GM23248 (cell line): ENCODE data around the gene SPPL2C. TPM values are rescaled to one million over a fixed set of nuclear protein-coding genes. Genes with fewer than 3 reads are reported as not detected.

ENCODE experiments used
- DNase-seq: peaks from one replicate; pipeline ENCODE4 v3.0.0-alpha.2; 2015
- H2AFZ ChIP-seq: fragments of 200-600 bp; sonication (generic); 2 replicates; pipeline ENCODE4 v1.6.1; 2016; ENCODE audit warnings: antibody characterized with exemption
- H3F3A ChIP-seq: fragments of 200-600 bp; sonication (generic); 2 replicates; pipeline ENCODE4 v1.6.1; 2016; ENCODE audit warnings: mild to moderate bottlenecking, antibody characterized with exemption, mixed run types; ENCODE audit not compliant: insufficient read depth
- H3K27ac ChIP-seq: fragments of 200-600 bp; sonication (generic); 2 replicates; pipeline ENCODE4 v1.5.1; 2016; ENCODE audit warnings: mild to moderate bottlenecking
- H3K27me3 ChIP-seq: fragments of 200-600 bp; sonication (generic); replicated peaks from 2 replicates; pipeline ENCODE4 v1.6.1; 2016; ENCODE audit warnings: mild to moderate bottlenecking; ENCODE audit not compliant: insufficient read depth
- H3K36me3 ChIP-seq: fragments of 200-600 bp; sonication (generic); 2 replicates; pipeline ENCODE4 v1.6.1; 2016; ENCODE audit warnings: low read depth, mild to moderate bottlenecking
- H3K4me1 ChIP-seq: fragments of 200-600 bp; sonication (generic); 2 replicates; pipeline ENCODE4 v1.6.1; 2016; ENCODE audit warnings: mild to moderate bottlenecking; ENCODE audit not compliant: insufficient read depth
- H3K4me2 ChIP-seq: fragments of 200-600 bp; sonication (generic); one replicate; pipeline ENCODE4 v1.6.1; 2016; ENCODE audit warnings: mild to moderate bottlenecking; ENCODE audit not compliant: unreplicated experiment
- H3K4me3 ChIP-seq: fragments of 200-600 bp; sonication (generic); 2 replicates; pipeline ENCODE4 v1.5.1; 2016; ENCODE audit warnings: mild to moderate bottlenecking
- H3K79me2 ChIP-seq: fragments of 200-600 bp; sonication (generic); 2 replicates; pipeline ENCODE4 v1.6.1; 2016; ENCODE audit warnings: mild to moderate bottlenecking; ENCODE audit not compliant: insufficient read depth
- H3K9ac ChIP-seq: fragments of 200-600 bp; sonication (generic); 2 replicates; pipeline ENCODE4 v1.6.1; 2016; ENCODE audit warnings: mild to moderate bottlenecking
- H3K9me2 ChIP-seq: fragments of 200-600 bp; sonication (generic); 2 replicates; pipeline ENCODE4 v1.6.1; 2016; ENCODE audit warnings: mixed run types, mild to moderate bottlenecking, moderate library complexity; ENCODE audit not compliant: insufficient read depth
- H3K9me3 ChIP-seq: fragments of 200-600 bp; sonication (generic); one replicate; pipeline ENCODE4 v1.6.1; 2017; ENCODE audit warnings: low read depth
- H4K20me1 ChIP-seq: fragments of 200-600 bp; sonication (generic); 2 replicates; pipeline ENCODE4 v1.6.0; 2016; ENCODE audit not compliant: insufficient read depth
- EZH2 ChIP-seq: fragments of 200-600 bp; sonication (generic); IDR thresholded peaks from 2 replicates; pipeline ENCODE4 v1.6.1; 2018; ENCODE audit warnings: antibody characterized with exemption, mild to moderate bottlenecking; ENCODE audit not compliant: insufficient read depth, poor library complexity, severe bottlenecking
- EZH2phosphoT487 ChIP-seq: fragments of 200-600 bp; sonication (generic); IDR thresholded peaks from 2 replicates; pipeline ENCODE4 v1.6.1; 2018; ENCODE audit warnings: antibody characterized with exemption, moderate library complexity, mild to moderate bottlenecking, low read depth; ENCODE audit not compliant: insufficient read depth
- WGBS, 2 experiments: methylation state at CpG; one replicate each; pipeline ENCODE4 v1.1.6; 2015 to 2017; ENCODE audit warnings: low lambda C conversion rate in 2 of 2, low coverage in 1 of 2; ENCODE audit errors: missing lambda C conversion rate in 2 of 2; 5-methylcytosine and 5-hydroxymethylcytosine counted together
- in situ Hi-C: fragments of 300-500 bp; cut with MboI; formaldehyde crosslinking; loops from 2 replicates; pipeline ENCODE4 v1.15.0; 2020
- polyA plus RNA-seq: library from polyadenylated mRNA; unstranded; fragments of >200 nt; fragmentation: Nextera tagmentation; extraction: Ambion mirVana; gene quantifications from 2 replicates; pipeline ENCODE4 v1.2.1, GENCODE V29; 2016
- total RNA-seq: library from RNA; depleted of rRNA; stranded (reverse); fragments of >200 nt; shearing (Covaris generic); gene quantifications from 2 replicates; pipeline ENCODE4 v1.2.3, GENCODE V29; 2014

Gene SPPL2C
- total and polyA plus RNA-seq, 2 experiments from 2014 or later = not detected

GRCh38 chr17:45852535-45853297, 8.0 kb downstream of the SPPL2C start:
- H3K79me2 ChIP-seq = no peaks in the 10 kb centered on the region
- in situ Hi-C loops = no loop called here
- no peak overlapping the region for H2AFZ ChIP-seq
- no peaks in the 10 kb centered on the region for H3K4me1 ChIP-seq
- H3F3A ChIP-seq = peaks cover 4% of the 10 kb centered on the region; the same call in 1 of the 2 replicates
- no peaks in the 10 kb centered on the region for H3K9me2 ChIP-seq
- peak; percentile 70 for DNase-seq
- H3K9ac ChIP-seq = no peak overlapping the region
- H3K36me3 ChIP-seq = no peaks in the 10 kb centered on the region
- H4K20me1 ChIP-seq = no peaks in the 10 kb centered on the region
- no peaks in the 10 kb centered on the region for H3K9me3 ChIP-seq
- WGBS, 2 experiments = 11 to 15% methylated on average over 11 to 12 of the region's 12 CpGs
- H3K27me3 ChIP-seq = 0 out of 2 replicates have a peak, but pooled peaks cover 2% of the 10 kb centered on the region
- H3K27ac ChIP-seq = no peak overlapping the region
- no peak overlapping the region for H3K4me3 ChIP-seq
- H3K4me2 ChIP-seq = no peak overlapping the region
- no peak for TF ChIP-seq EZH2
- TF ChIP-seq EZH2phosphoT487 = no peak

GRCh38 chr17:45854209-45854608, 9.5 kb downstream of the SPPL2C start:
- no peak overlapping the region for H3K9ac ChIP-seq
- in situ Hi-C loops = no loop called here

GRCh38 chr17:45855691-45856336, 11.1 kb downstream of the SPPL2C start:
- Histone ChIP-seq H3K4me1 (no peaks in the 10 kb centered on the region), H3K4me2 (no peak overlapping the region), H3K79me2 (no peaks in the 10 kb centered on the region), H3F3A (peaks cover 4% of the 10 kb centered on the region; the same call in 1 of the 2 replicates), H3K4me3 (no peak overlapping the region), H3K36me3 (no peaks in the 10 kb centered on the region), H3K9me3 (no peaks in the 10 kb centered on the region), H3K9me2 (no peaks in the 10 kb centered on the region), H3K27ac (no peak overlapping the region), H4K20me1 (no peaks in the 10 kb centered on the region), H3K9ac (no peak overlapping the region), H2AFZ (no peak overlapping the region), H3K27me3 (0 out of 2 replicates have a peak, but pooled peaks cover 2% of the 10 kb centered on the region)
- 5% methylated on average over 2 of the region's 2 CpGs for WGBS, 2 experiments
- no peak for TF ChIP-seq EZH2phosphoT487
- no peak for TF ChIP-seq EZH2
- in situ Hi-C loops = no loop called here
- peak; percentile 28 for DNase-seq

More at GRCh38 chr17:45854209-45854608, 9.5 kb downstream of the SPPL2C start:
- no peak overlapping the region for H3K27ac ChIP-seq
- H3K4me2 ChIP-seq = no peak overlapping the region
- no peaks in the 10 kb centered on the region for H3K4me1 ChIP-seq
- no peak for TF ChIP-seq EZH2phosphoT487
- no peak for TF ChIP-seq EZH2
- H4K20me1 ChIP-seq = no peaks in the 10 kb centered on the region
- H3K27me3 ChIP-seq = 0 out of 2 replicates have a peak, but pooled peaks cover 2% of the 10 kb centered on the region
- no peak for DNase-seq
- 55 to 65% methylated on average over 9 of the region's 9 CpGs for WGBS, 2 experiments
- H3K9me3 ChIP-seq = no peaks in the 10 kb centered on the region
- H2AFZ ChIP-seq = no peak overlapping the region
- peaks cover 4% of the 10 kb centered on the region; the same call in 1 of the 2 replicates for H3F3A ChIP-seq
- H3K79me2 ChIP-seq = no peaks in the 10 kb centered on the region
- H3K36me3 ChIP-seq = no peaks in the 10 kb centered on the region
- H3K4me3 ChIP-seq = no peak overlapping the region
- H3K9me2 ChIP-seq = no peaks in the 10 kb centered on the region

- no peaks in the 10 kb centered on the region for H3K9me3 ChIP-seq
- H3K36me3 ChIP-seq = no peaks in the 10 kb centered on the region
- no peak overlapping the region for H2AFZ ChIP-seq
- no peaks in the 10 kb centered on the region for H3K79me2 ChIP-seq
- H3K4me2 ChIP-seq = no peak overlapping the region
- no peak overlapping the region for H3K9ac ChIP-seq
- no peak for TF ChIP-seq EZH2
- TF ChIP-seq EZH2phosphoT487 = no peak
- no peaks in the 10 kb centered on the region for H4K20me1 ChIP-seq
- H3F3A ChIP-seq = peaks cover 4% of the 10 kb centered on the region; the same call in 1 of the 2 replicates
- H3K27ac ChIP-seq = no peak overlapping the region
- H3K27me3 ChIP-seq = 0 out of 2 replicates have a peak, but pooled peaks cover 2% of the 10 kb centered on the region
- H3K4me1 ChIP-seq = no peaks in the 10 kb centered on the region
- H3K9me2 ChIP-seq = no peaks in the 10 kb centered on the region
- peak; percentile 54 for DNase-seq
- in situ Hi-C loops = no loop called here
- 18 to 21% methylated on average over 10 of the region's 10 CpGs for WGBS, 2 experiments
- no peak overlapping the region for H3K4me3 ChIP-seq
Measured at GRCh38 chr17:45857977-45858708, 13.5 kb downstream of the SPPL2C start.
